MM.1S (cell line): ENCODE results near the gene MGAM2.

Experiments
- DNase-seq: peaks from one replicate; pipeline ENCODE4 v3.0.0-alpha.2; 2015
- H2AFZ ChIP-seq: fragments of 300-600 bp; sonication (generic); 2 replicates; pipeline ENCODE4 v1.6.0; 2016; ENCODE audit warnings: antibody characterized with exemption, low read length
- H3F3A ChIP-seq: fragments of 300-600 bp; sonication (generic); 2 replicates; pipeline ENCODE4 v1.6.1; 2016; ENCODE audit warnings: mild to moderate bottlenecking, antibody characterized with exemption, low read length, moderate library complexity, mixed read lengths; ENCODE audit not compliant: insufficient read depth
- H3K27ac ChIP-seq: fragments of 300-600 bp; sonication (generic); 2 replicates; pipeline ENCODE4 v1.5.1; 2016; ENCODE audit warnings: mild to moderate bottlenecking, low read length
- H3K27me3 ChIP-seq: fragments of 300-600 bp; sonication (generic); replicated peaks from 2 replicates; pipeline ENCODE4 v1.6.0; 2016; ENCODE audit warnings: low read length; ENCODE audit not compliant: insufficient read depth
- H3K36me3 ChIP-seq: fragments of 300-600 bp; sonication (generic); replicated peaks from 2 replicates; pipeline ENCODE4 v1.6.1; 2016; ENCODE audit warnings: mild to moderate bottlenecking, low read length, mixed read lengths; ENCODE audit not compliant: insufficient read depth
- H3K4me1 ChIP-seq: fragments of 300-600 bp; sonication (generic); 2 replicates; pipeline ENCODE4 v1.6.1; 2016; ENCODE audit warnings: low read length, mixed read lengths
- H3K4me2 ChIP-seq: fragments of 300-600 bp; sonication (generic); 2 replicates; pipeline ENCODE4 v1.6.0; 2016; ENCODE audit warnings: low read depth, low read length
- H3K4me3 ChIP-seq: fragments of 300-600 bp; sonication (generic); 2 replicates; pipeline ENCODE4 v1.5.1; 2016; ENCODE audit warnings: low read length, mixed read lengths
- H3K79me2 ChIP-seq: fragments of 300-600 bp; sonication (generic); 2 replicates; pipeline ENCODE4 v1.6.1; 2016; ENCODE audit warnings: mixed run types, low read length, mixed read lengths
- H3K9ac ChIP-seq: fragments of 300-600 bp; sonication (generic); 2 replicates; pipeline ENCODE4 v1.6.1; 2016; ENCODE audit warnings: low read length, mixed read lengths
- H3K9me2 ChIP-seq: fragments of 300-600 bp; sonication (generic); replicated peaks from 2 replicates; pipeline ENCODE4 v1.6.1; 2016; ENCODE audit warnings: mild to moderate bottlenecking, low read length, mixed read lengths; ENCODE audit not compliant: insufficient read depth
- H3K9me3 ChIP-seq: fragments of 300-600 bp; sonication (generic); replicated peaks from 2 replicates; pipeline ENCODE4 v1.6.1; 2016; ENCODE audit warnings: mild to moderate bottlenecking, low read length, mixed read lengths; ENCODE audit not compliant: insufficient read depth
- H4K20me1 ChIP-seq: fragments of 300-600 bp; sonication (generic); 2 replicates; pipeline ENCODE4 v1.6.1; 2016; ENCODE audit warnings: mild to moderate bottlenecking, low read length, moderate library complexity, mixed read lengths; ENCODE audit not compliant: insufficient read depth
- CTCF ChIP-seq: fragments of 300-600 bp; sonication (generic); IDR thresholded peaks from 2 replicates; pipeline ENCODE4 v1.5.1; 2016; ENCODE audit warnings: antibody characterized with exemption, low read length, mixed read lengths
- EZH2 ChIP-seq: fragments of 300-600 bp; sonication (generic); optimal IDR thresholded peaks from 2 replicates; pipeline ENCODE3; 2017; ENCODE audit warnings: low read depth, mild to moderate bottlenecking, antibody characterized with exemption, low read length, mixed read lengths
- EZH2phosphoT487 ChIP-seq: fragments of 300-600 bp; sonication (generic); IDR thresholded peaks from 2 replicates; pipeline ENCODE4 v1.6.1; 2018; ENCODE audit warnings: antibody characterized with exemption, low read length

Gene MGAM2

DNA sequence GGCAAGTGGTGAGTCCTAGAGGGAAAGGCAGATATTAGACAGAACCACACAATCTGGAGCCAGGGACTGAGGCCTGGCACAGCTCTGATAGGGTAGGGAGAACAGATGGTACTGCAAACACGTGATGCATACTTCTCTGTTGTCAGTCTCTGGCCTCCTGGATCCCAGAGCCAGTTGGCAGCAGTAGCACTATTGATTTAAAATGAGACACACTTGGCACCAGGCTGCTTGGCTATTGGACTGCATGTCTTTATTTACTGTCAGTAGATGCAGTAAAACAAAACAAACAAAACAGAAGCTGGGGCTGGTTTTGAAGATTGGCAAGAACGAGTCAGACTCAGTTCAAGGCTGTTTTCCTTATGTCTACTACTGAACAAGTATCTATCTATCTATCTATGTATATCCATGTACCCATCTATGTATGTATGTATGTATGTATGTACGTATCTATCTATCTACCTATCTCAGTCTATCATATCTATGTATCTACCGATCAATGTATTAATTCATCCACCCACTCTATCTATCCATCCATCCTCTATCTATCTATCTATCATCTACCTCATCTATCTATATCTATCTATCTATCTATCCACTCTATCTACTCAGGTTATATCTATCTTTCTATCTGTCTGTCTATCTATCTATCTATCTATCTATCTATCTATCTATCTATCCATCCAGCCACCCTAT is 23.4 kb upstream of the MGAM2 start:
- H3K27ac ChIP-seq: no peak overlapping the region
- H4K20me1 ChIP-seq: no peaks in the 10 kb centered on the region
- DNase-seq: no peak

DNA sequence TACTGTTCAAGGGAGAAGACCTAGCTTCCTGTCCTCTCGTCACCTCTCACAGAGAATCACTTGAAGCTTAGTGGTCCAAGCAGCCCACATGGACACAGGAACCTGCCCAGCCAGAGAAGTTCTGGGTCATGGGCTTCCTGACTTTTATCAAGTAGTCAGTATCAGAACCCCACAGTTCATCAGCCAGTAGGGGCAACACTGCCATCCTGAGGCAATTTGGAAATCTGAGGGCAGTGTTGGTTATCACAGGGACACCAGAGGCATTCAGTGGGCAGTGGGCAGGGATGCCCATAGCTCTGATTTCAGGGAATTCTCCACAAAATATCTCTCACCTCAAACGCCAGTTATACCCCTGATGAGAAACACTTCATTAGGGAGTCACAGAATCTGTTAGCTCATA is 22.5 kb upstream of the MGAM2 start:
- Histone ChIP-seq H3K4me2 (no peak overlapping the region), H3K4me1 (no peaks in the 10 kb centered on the region), H3K79me2 (no peaks in the 10 kb centered on the region), H3F3A (no peaks in the 10 kb centered on the region), H3K27ac (no peak overlapping the region), H3K27me3 (no peaks in the 10 kb centered on the region), H3K9me3 (no peaks in the 10 kb centered on the region), H4K20me1 (no peaks in the 10 kb centered on the region), H3K9me2 (no peaks in the 10 kb centered on the region), H3K36me3 (no peaks in the 10 kb centered on the region), H2AFZ (no peak overlapping the region), H3K4me3 (no peak overlapping the region), H3K9ac (no peak overlapping the region)
- TF ChIP-seq EZH2: no peak
- no peak for TF ChIP-seq CTCF
- no peak for TF ChIP-seq EZH2phosphoT487
- no peak for DNase-seq

More for the DNA sequence above, 23.4 kb upstream of the MGAM2 start:
- no peaks in the 10 kb centered on the region for H3K9me2 ChIP-seq
- no peaks in the 10 kb centered on the region for H3F3A ChIP-seq
- H3K9ac ChIP-seq: no peak overlapping the region
- no peak overlapping the region for H3K4me3 ChIP-seq
- no peaks in the 10 kb centered on the region for H3K4me1 ChIP-seq
- H3K9me3 ChIP-seq: no peaks in the 10 kb centered on the region
- H3K79me2 ChIP-seq: no peaks in the 10 kb centered on the region
- no peaks in the 10 kb centered on the region for H3K36me3 ChIP-seq
- TF ChIP-seq EZH2phosphoT487: no peak
- no peak for TF ChIP-seq EZH2
- no peak for TF ChIP-seq CTCF
- no peak overlapping the region for H2AFZ ChIP-seq
- H3K4me2 ChIP-seq: no peak overlapping the region
- H3K27me3 ChIP-seq: no peaks in the 10 kb centered on the region

DNA sequence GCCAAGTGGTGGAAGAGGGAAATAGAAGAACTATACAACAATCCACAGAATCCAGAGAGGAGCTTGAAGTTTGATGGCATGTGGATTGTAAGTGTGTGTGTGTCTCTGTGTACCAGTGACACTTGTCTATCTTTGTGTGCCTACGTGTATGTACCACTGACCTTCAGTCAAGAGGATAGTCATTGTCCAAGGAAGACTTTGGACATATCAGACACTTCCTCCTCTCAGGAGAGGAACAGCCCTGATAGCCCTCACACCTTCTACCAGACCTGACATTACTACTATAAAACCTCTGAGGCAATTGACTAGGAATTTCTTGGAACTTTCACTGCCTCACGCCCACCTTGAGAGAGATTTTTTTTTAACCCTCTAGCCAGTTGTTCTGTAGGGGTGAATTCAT is 19.6 kb upstream of the MGAM2 start:
- Histone ChIP-seq H3K4me1 (no peaks in the 10 kb centered on the region), H3K36me3 (no peaks in the 10 kb centered on the region), H3F3A (no peaks in the 10 kb centered on the region), H3K4me2 (no peak overlapping the region), H3K4me3 (no peak overlapping the region), H3K27ac (no peak overlapping the region), H3K27me3 (no peaks in the 10 kb centered on the region), H4K20me1 (no peaks in the 10 kb centered on the region), H3K9me3 (no peaks in the 10 kb centered on the region), H2AFZ (no peak overlapping the region), H3K9ac (no peak overlapping the region), H3K79me2 (no peaks in the 10 kb centered on the region), H3K9me2 (no peaks in the 10 kb centered on the region)
- TF ChIP-seq EZH2phosphoT487 (no peak), CTCF (no peak), EZH2 (no peak)
- no peak for DNase-seq
